HUES6 (cell line): ENCODE results near the gene EFHD2.

Experiments
- H3K27ac ChIP-seq: 2 replicates; pipeline ENCODE4 v1.7.0; 2013; ENCODE audit warnings: low read depth, mild to moderate bottlenecking, low read length, inconsistent platforms
- H3K27me3 ChIP-seq: 2 replicates; pipeline ENCODE4 v1.6.1; 2013; ENCODE audit warnings: low read length; ENCODE audit not compliant: control insufficient read depth, insufficient read depth
- H3K36me3 ChIP-seq: 2 replicates; pipeline ENCODE4 v1.6.1; 2013; ENCODE audit warnings: low read length; ENCODE audit not compliant: control insufficient read depth, insufficient read depth
- H3K4me1 ChIP-seq: 2 replicates; pipeline ENCODE4 v1.6.1; 2013; ENCODE audit warnings: low read length; ENCODE audit not compliant: control insufficient read depth, insufficient read depth
- H3K4me3 ChIP-seq: 2 replicates; pipeline ENCODE4 v1.5.1; 2013; ENCODE audit warnings: low read depth, low read length
- H3K9ac ChIP-seq: one replicate; pipeline ENCODE4 v1.6.1; 2013; ENCODE audit warnings: mild to moderate bottlenecking, low read length
- H3K9me3 ChIP-seq: 2 replicates; pipeline ENCODE4 v1.6.1; 2013; ENCODE audit warnings: low read depth, low read length; ENCODE audit not compliant: control insufficient read depth, insufficient read depth

Gene EFHD2

DNA sequence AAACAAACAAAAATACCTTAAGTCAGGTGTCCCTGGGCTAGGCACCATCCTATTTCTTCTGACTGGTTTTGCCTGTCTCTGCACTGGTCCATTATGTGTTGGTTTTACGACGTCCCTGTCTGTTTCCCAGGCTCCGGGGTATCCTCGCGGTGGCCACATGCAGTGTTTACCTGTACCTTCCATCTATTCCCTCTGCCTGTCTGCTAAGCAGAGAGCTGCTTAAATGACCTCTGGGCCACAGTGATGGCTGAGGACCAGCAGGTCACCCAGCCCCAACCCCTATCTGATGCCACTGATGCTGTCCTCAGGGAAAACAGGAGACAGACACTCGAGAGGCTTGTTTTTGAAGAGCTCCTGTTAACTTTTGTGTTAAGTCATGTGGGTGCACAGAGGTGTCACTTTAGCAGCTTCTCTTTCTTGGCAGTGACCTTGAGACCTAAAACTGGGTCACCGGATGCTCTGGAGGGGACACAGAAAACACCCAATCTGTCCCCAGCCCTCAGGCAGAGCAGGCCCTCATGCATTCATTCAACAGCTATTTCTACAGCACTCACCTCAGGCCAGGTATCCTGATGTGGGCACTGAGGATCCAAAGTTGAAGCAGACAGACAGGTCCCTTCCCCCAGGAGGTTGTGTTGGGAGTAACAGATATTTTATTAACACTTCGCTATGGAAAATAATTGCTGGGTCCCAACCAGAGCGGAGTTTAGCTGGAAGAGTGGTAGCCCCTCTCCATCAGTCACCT, 4.4 kb upstream of the EFHD2 start:
- Histone ChIP-seq H3K27ac (no peak overlapping the region), H3K27me3 (peaks cover 21% of the 10 kb centered on the region), H3K9me3 (peaks cover 1% of the 10 kb centered on the region), H3K36me3 (no peaks in the 10 kb centered on the region), H3K9ac (no peak overlapping the region), H3K4me3 (no peak overlapping the region), H3K4me1 (peaks cover 5% of the 10 kb centered on the region; the same call in 1 of the 2 replicates)

DNA sequence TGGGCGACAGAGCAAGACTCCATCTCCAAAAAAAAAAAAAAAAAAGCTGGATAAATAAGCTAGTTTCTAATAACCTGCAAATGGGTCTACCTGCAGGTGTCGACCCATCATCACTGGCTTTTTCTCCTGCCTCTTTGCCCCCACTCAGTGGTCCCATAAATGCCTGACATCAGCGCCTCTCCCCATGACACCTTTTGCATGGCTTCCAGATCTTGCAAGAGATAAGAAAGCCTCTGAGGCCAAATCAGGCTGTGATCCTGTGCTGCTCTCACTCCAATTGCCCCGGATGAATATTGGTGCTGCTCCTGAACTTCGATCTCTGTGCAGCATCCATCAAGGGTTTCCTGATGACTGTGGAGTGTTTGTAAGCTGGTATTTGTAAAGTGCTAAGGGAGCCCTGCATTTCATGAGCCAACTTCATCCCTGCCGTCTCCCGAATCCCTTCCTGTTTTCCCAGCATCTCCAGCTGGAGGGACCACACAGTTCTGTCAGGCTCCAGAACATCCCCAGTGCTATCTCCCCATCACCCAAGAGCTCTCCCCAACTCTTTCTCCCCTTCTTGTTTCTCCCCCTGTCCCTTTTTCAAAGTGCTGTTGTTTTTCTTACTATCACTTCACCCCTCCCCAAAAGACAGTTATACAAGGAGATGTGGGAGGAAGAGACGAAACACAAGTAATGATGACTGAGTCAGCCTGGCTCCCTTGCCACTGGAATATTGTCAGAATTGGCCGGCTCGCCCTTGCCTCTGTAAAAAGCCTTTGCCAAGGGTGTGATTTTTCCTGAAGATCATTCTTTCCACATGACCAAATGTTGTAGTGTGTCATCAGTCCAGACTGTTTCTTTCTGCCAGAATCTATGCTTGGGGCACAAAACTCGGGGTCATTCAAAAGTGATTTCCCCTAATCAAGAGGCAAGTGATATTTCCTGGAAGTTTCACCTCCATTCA, 2.8 kb upstream of the EFHD2 start:
- Histone ChIP-seq H3K4me1 (peaks cover 15% of the 10 kb centered on the region; the same call in 1 of the 2 replicates), H3K4me3 (no peak overlapping the region), H3K9me3 (no peaks in the 10 kb centered on the region), H3K27me3 (peaks cover 37% of the 10 kb centered on the region), H3K27ac (no peak overlapping the region), H3K36me3 (no peaks in the 10 kb centered on the region), H3K9ac (no peak overlapping the region)

- no peak overlapping the region for H3K9ac ChIP-seq
- H3K27me3 ChIP-seq, result peaks cover 38% of the 10 kb centered on the region
- no peaks in the 10 kb centered on the region for H3K36me3 ChIP-seq
- H3K4me1 ChIP-seq, result peaks cover 21% of the 10 kb centered on the region; the same call in 1 of the 2 replicates
- no peak overlapping the region for H3K4me3 ChIP-seq
- H3K27ac ChIP-seq, result no peak overlapping the region
- H3K9me3 ChIP-seq, result no peaks in the 10 kb centered on the region
Observed at GRCh38 chr1:15407580-15407979, 2.1 kb upstream of the EFHD2 start.

DNA sequence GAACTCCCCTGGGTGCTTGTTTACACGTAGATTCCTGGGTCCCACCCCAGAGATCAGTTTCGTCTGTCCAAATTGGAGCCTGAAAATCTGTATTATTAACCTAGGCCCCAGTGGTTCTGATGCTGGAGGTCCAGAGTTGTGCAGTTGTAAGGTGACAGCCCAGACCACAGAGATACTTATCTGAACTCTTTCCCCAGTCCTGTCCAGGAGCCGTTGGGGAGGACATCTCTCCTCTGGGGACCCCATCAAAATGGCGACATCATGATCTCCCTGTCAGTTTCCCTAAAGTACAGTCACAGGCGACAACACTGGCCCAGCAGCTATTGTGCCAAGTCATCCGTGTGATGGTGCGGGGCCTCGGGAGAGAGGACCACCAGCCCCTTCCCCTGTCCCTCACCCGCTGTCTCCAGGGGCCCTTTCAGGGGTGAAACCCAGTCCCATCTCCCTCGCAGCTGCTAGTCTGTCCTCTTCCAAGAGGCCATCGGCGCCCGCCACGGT, 749 bp upstream of the EFHD2 start:
- peak overlapping the region; percentile 70 for H3K4me3 ChIP-seq
- no peaks in the 10 kb centered on the region for H3K9me3 ChIP-seq
- no peak overlapping the region for H3K27ac ChIP-seq
- peaks cover 27% of the 10 kb centered on the region; the same call in 1 of the 2 replicates for H3K4me1 ChIP-seq
- peak overlapping the region; percentile 51 for H3K9ac ChIP-seq
- H3K27me3 ChIP-seq, result peaks cover 38% of the 10 kb centered on the region
- H3K36me3 ChIP-seq, result no peaks in the 10 kb centered on the region

GRCh38 chr1:15410223-15410883, 665 bp downstream of the EFHD2 start:
- no peak overlapping the region for H3K27ac ChIP-seq
- no peaks in the 10 kb centered on the region for H3K36me3 ChIP-seq
- H3K27me3 ChIP-seq, result peaks cover 38% of the 10 kb centered on the region
- H3K9me3 ChIP-seq, result no peaks in the 10 kb centered on the region
- peak overlapping the region; percentile 57 for H3K9ac ChIP-seq
- H3K4me3 ChIP-seq, result peak overlapping the region; percentile 70
- peaks cover 29% of the 10 kb centered on the region; the same call in 1 of the 2 replicates for H3K4me1 ChIP-seq

GRCh38 chr1:15410884-15411245, 1.2 kb downstream of the EFHD2 start:
- no peak overlapping the region for H3K27ac ChIP-seq
- peaks cover 31% of the 10 kb centered on the region; the same call in 1 of the 2 replicates for H3K4me1 ChIP-seq

GRCh38 chr1:15411593-15412137, 2.0 kb downstream of the EFHD2 start:
- Histone ChIP-seq H3K27ac (no peak overlapping the region), H3K9ac (no peak overlapping the region), H3K4me1 (peaks cover 37% of the 10 kb centered on the region; the same call in 1 of the 2 replicates)

More at GRCh38 chr1:15410884-15411245, 1.2 kb downstream of the EFHD2 start:
- Histone ChIP-seq H3K36me3 (no peaks in the 10 kb centered on the region), H3K4me3 (peak overlapping the region; percentile 70), H3K9ac (peak overlapping the region; percentile 57), H3K9me3 (no peaks in the 10 kb centered on the region), H3K27me3 (peaks cover 35% of the 10 kb centered on the region)

GRCh38 chr1:15412175-15412800, 2.6 kb downstream of the EFHD2 start:
- H3K4me1 ChIP-seq, result peaks cover 41% of the 10 kb centered on the region; the same call in 1 of the 2 replicates
- no peaks in the 10 kb centered on the region for H3K9me3 ChIP-seq
- H3K9ac ChIP-seq, result no peak overlapping the region
- H3K4me3 ChIP-seq, result peak overlapping the region; percentile 8; the same call in 1 of the 2 replicates
- no peaks in the 10 kb centered on the region for H3K36me3 ChIP-seq
- H3K27ac ChIP-seq, result no peak overlapping the region
- peaks cover 35% of the 10 kb centered on the region for H3K27me3 ChIP-seq

More at GRCh38 chr1:15411593-15412137, 2.0 kb downstream of the EFHD2 start:
- Histone ChIP-seq H3K27me3 (peaks cover 35% of the 10 kb centered on the region), H3K4me3 (peak overlapping the region; percentile 70), H3K9me3 (no peaks in the 10 kb centered on the region), H3K36me3 (no peaks in the 10 kb centered on the region)

- Histone ChIP-seq H3K27ac (no peak overlapping the region), H3K4me1 (peaks cover 46% of the 10 kb centered on the region; the same call in 1 of the 2 replicates), H3K36me3 (no peaks in the 10 kb centered on the region), H3K9me3 (no peaks in the 10 kb centered on the region), H3K9ac (no peak overlapping the region), H3K27me3 (peaks cover 32% of the 10 kb centered on the region), H3K4me3 (no peak overlapping the region)
Observed at GRCh38 chr1:15412843-15413242, 3.2 kb downstream of the EFHD2 start.
